Kidney glomerular epithelial cell (primary cell): ENCODE measurements around the gene FAM209A.
"Not testable (repeated sequence)": the region's sequence is repeated elsewhere in the genome, so short reads cannot be mapped to it uniquely, and the experiment has no call there.

Source experiments
- DNase-seq: peaks from one replicate; lab custom pipeline; 2025; lab: John Stamatoyannopoulos, UW

FAM209A gene

GRCh38 chr20:56540415-56540814 is 15.9 kb downstream of the FAM209A start:
- no peak for DNase-seq

- DNase-seq: no peak
Measured at GRCh38 chr20:56542489-56543030, 18.0 kb downstream of the FAM209A start.

DNA sequence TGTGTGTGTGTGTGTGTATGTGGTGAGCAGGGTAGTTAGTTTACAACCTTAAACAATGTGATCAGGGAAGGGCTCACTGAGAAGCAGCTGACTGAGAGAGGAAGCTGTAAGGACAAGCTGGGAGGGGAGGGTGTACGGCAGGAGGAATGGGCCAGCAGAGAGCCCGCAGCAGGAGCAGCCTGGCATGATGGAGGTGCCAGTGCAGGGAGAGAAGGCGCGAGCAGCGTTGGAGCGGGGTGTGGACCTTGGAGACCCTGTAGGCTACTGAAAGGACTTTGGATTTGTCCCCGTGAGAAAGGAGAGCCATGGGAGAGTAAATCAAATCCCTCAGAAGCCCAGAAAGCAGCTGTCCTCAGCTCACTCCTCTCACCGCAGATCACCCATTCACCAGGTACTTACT is 27.0 kb downstream of the FAM209A start:
- DNase-seq: no peak

- DNase-seq: no peak
Measured at GRCh38 chr20:56552911-56553629, 28.5 kb downstream of the FAM209A start.

- DNase-seq: peak; percentile 88
Measured at GRCh38 chr20:56554869-56555268, 30.3 kb downstream of the FAM209A start.

- no peak for DNase-seq
Measured at GRCh38 chr20:56558968-56559367, 34.4 kb downstream of the FAM209A start.

DNA sequence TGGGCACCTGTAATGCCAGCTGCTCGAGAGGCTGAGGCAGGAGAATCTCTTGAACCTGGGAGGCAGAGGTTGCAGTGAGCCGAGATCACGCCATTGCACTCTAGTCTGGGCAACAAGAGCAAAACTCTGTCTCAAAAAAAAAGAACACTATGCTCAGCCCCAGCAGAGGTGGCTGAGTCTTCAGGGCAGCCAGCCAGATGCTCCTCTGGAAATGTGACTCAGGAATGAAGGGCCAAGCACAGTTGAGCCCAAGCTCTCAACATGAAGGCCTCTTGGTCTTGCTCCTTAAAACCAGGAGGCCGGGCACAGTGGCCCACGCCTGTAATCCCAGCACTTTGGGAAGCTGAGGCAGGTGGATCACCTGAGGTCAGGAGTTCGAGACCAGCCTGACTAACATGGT is 40.0 kb downstream of the FAM209A start:
- DNase-seq: not testable (repeated sequence)

GRCh38 chr20:56565511-56565910 is 41.0 kb downstream of the FAM209A start:
- DNase-seq: no peak

- DNase-seq: no peak
Measured at GRCh38 chr20:56566621-56567020, 42.1 kb downstream of the FAM209A start.

GRCh38 chr20:56570832-56571231 is 46.3 kb downstream of the FAM209A start:
- DNase-seq: no peak

GRCh38 chr20:56572172-56572571 is 47.6 kb downstream of the FAM209A start:
- DNase-seq: no peak

DNA sequence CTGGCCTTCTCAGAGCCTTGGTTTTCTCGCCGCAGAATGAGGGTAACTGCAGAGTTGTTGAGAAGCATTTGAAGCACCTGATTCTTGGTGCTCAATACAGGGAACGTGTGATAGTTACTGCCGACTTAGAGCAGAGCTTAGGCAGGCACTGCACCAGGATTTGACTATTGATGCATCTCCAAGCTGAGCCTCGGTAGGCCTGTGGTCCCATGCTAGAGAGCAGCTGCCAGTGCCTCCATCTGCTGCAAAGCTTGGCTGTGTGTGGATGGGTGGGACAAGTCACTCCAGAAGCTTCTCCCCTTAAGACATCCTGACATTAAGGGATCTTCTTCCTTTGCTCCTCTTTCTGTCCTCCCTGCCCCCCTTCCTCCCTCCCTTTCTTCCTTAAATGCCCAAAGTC is 49.4 kb downstream of the FAM209A start:
- no peak for DNase-seq

- DNase-seq: peak; percentile 1
Measured at GRCh38 chr20:56574531-56575142, 50.1 kb downstream of the FAM209A start.

- DNase-seq: no peak
Measured at GRCh38 chr20:56575157-56575556, 50.6 kb downstream of the FAM209A start.
